B cell (primary cell): Measurements from ENCODE around the gene FAM81A.

Source experiments
- EZH2 ChIP-seq: IDR thresholded peaks from 2 replicates; pipeline ENCODE4 v1.6.1; 2012; ENCODE audit warnings: borderline replicate concordance, low read depth, mild to moderate bottlenecking, moderate library complexity, low read length; ENCODE audit not compliant: insufficient read depth, poor library complexity, severe bottlenecking
- TF ChIP-seq, protein P1 (sequence below): fragments of 200-600 bp; IDR thresholded peaks from one replicate; pipeline ENCODE4 v1.8.0; 2022; ENCODE audit warnings: antibody characterized with exemption, mild to moderate bottlenecking

DNA sequence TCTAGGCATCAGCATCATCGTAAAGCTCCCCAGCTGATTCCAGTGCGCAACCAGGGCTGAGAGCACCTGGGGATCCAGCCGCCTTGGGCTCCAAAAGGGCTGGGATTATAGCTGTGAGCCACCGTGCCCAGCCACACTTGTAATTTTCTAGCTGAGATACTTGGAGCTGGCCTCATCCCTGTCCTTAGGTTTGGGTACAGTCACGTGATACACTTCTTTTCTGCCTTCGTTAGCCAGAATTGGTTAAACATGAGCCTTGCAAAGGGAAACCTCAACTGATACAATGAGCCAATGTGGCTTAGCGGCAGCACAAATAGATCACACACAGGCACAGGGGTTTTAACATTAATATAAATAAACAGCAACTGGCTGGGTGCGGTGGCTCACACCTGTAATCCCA, 103.8 kb downstream of the FAM81A start:
- TF ChIP-seq, protein P1, sequence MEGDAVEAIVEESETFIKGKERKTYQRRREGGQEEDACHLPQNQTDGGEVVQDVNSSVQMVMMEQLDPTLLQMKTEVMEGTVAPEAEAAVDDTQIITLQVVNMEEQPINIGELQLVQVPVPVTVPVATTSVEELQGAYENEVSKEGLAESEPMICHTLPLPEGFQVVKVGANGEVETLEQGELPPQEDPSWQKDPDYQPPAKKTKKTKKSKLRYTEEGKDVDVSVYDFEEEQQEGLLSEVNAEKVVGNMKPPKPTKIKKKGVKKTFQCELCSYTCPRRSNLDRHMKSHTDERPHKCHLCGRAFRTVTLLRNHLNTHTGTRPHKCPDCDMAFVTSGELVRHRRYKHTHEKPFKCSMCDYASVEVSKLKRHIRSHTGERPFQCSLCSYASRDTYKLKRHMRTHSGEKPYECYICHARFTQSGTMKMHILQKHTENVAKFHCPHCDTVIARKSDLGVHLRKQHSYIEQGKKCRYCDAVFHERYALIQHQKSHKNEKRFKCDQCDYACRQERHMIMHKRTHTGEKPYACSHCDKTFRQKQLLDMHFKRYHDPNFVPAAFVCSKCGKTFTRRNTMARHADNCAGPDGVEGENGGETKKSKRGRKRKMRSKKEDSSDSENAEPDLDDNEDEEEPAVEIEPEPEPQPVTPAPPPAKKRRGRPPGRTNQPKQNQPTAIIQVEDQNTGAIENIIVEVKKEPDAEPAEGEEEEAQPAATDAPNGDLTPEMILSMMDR = no peak
- no peak for TF ChIP-seq EZH2
